OCI-LY1 (cell line): ENCODE results near the gene NDUFA5.

ENCODE experiments used
- EZH2 ChIP-seq: fragments of 200-600 bp; sonication (generic), shearing (Covaris generic); IDR thresholded peaks from 2 replicates; pipeline ENCODE4 v1.8.0; 2017; ENCODE audit warnings: borderline replicate concordance, mixed run types, mild to moderate bottlenecking, antibody characterized with exemption, low read length, moderate library complexity, mixed read lengths
- TF ChIP-seq, protein P1 (sequence below): fragments of 200-600 bp; sonication (generic), shearing (Covaris generic); IDR thresholded peaks from 2 replicates; pipeline ENCODE4 v1.5.1; 2017; ENCODE audit warnings: mild to moderate bottlenecking, antibody characterized with exemption, low read length, moderate library complexity, mixed read lengths

DNA sequence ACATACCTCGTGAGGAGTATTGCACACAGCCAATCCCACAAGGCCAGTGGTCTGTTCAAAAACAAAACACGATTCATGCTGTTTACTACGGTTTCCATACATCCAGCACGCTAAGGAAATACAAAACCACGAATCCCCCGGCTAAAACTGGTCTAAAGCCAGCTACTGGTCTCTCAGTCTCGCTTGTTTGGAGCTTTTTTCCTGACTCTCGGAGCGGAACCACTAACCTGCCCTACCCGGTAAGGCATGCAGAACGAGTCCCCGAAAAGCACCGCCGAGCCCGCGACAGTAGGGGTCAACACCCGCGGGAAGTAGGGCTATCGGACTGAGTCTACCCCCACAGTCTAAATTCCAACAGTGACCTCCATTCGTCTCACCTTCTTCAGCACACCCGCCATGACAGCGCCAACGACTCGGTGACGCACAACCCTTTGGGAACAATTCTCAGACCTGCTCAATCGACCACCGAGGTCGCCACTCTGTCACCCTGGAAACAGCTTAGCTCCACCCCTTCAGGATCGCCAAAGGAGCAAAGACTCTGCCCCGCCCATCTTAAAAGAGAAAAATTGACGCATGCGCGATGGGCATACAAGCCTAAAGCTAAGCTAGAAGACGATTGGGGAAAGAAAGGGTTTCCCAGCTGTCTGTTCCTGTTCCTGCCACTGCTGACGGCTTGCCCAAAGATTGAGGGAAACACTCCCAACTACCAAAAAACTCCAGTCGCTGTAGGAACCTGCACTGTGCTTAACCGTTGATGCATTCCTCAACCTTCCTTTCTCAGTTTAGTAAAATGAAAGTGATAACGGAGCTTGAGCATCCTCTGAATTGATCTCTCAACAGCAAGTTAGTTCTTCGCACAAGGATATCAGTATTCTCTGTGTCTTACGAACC, at the start of gene NDUFA5:
- TF ChIP-seq, protein P1, sequence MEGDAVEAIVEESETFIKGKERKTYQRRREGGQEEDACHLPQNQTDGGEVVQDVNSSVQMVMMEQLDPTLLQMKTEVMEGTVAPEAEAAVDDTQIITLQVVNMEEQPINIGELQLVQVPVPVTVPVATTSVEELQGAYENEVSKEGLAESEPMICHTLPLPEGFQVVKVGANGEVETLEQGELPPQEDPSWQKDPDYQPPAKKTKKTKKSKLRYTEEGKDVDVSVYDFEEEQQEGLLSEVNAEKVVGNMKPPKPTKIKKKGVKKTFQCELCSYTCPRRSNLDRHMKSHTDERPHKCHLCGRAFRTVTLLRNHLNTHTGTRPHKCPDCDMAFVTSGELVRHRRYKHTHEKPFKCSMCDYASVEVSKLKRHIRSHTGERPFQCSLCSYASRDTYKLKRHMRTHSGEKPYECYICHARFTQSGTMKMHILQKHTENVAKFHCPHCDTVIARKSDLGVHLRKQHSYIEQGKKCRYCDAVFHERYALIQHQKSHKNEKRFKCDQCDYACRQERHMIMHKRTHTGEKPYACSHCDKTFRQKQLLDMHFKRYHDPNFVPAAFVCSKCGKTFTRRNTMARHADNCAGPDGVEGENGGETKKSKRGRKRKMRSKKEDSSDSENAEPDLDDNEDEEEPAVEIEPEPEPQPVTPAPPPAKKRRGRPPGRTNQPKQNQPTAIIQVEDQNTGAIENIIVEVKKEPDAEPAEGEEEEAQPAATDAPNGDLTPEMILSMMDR, result no peak
- no peak for TF ChIP-seq EZH2
